Hepatocyte (in vitro differentiated cells): Measurements from ENCODE around the gene WHAMM.

Experiments
- EZH2 ChIP-seq: fragments of 200-600 bp; sonication (generic); IDR thresholded peaks from 2 replicates; pipeline ENCODE4 v1.6.1; 2016; ENCODE audit warnings: antibody characterized with exemption, mild to moderate bottlenecking, borderline replicate concordance
- TF ChIP-seq, protein P1 (sequence below): fragments of 200-600 bp; sonication (generic); IDR thresholded peaks from 2 replicates; pipeline ENCODE4 v1.5.1; 2016; ENCODE audit warnings: antibody characterized with exemption, mild to moderate bottlenecking; ENCODE audit not compliant: poor library complexity

DNA sequence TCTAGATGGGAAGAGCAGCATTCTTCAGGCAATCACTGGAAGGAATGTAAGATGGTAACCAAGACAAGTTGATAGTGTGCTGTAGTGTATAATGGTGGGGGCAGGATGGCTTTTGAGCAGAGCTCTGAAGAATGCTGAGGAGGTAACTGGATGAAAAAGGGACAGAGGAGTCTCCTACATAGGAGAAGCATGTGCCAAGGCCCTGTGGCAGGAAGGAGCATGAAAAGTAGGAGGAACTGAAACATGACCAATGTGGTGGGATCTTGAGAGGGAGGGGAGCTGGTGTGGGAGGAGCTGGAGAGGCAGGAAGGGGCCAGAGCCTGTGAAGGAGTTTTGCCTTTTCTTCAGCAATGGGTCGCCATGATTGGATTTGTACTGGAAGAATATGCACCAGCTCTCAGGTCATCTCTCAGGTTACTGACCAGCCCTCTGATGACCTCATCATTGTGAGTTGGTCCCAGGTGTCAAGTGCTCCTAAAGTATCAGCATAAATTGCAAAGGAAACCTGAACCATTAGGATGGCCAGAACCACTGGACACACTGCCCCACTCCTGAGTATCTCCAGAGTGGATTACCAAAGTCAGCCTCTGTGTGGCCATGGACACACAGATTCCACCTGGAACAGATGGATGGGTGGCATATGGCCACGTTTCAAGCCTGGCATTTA lies 42.1 kb upstream of the WHAMM start:
- TF ChIP-seq, protein P1, sequence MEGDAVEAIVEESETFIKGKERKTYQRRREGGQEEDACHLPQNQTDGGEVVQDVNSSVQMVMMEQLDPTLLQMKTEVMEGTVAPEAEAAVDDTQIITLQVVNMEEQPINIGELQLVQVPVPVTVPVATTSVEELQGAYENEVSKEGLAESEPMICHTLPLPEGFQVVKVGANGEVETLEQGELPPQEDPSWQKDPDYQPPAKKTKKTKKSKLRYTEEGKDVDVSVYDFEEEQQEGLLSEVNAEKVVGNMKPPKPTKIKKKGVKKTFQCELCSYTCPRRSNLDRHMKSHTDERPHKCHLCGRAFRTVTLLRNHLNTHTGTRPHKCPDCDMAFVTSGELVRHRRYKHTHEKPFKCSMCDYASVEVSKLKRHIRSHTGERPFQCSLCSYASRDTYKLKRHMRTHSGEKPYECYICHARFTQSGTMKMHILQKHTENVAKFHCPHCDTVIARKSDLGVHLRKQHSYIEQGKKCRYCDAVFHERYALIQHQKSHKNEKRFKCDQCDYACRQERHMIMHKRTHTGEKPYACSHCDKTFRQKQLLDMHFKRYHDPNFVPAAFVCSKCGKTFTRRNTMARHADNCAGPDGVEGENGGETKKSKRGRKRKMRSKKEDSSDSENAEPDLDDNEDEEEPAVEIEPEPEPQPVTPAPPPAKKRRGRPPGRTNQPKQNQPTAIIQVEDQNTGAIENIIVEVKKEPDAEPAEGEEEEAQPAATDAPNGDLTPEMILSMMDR = no peak
- no peak for TF ChIP-seq EZH2
